ENCODE measurements around the gene NKPD1.

The NKPD1 gene

GRCh38 chr19:45137179-45137761 lies 23.5 kb downstream of the NKPD1 start:
- peak; percentile 81 for DNase-seq

GRCh38 chr19:45136507-45137178 lies 24.1 kb downstream of the NKPD1 start:
- DNase-seq = no peak

- DNase-seq = no peak
Observed at GRCh38 chr19:45135176-45135885, 25.5 kb downstream of the NKPD1 start.

GRCh38 chr19:45133661-45134060 lies 27.1 kb downstream of the NKPD1 start:
- no peak for DNase-seq

GRCh38 chr19:45130888-45131615 lies 29.7 kb downstream of the NKPD1 start:
- no peak for DNase-seq

GRCh38 chr19:45130236-45130635 lies 30.5 kb downstream of the NKPD1 start:
- no peak for DNase-seq

- no peak for DNase-seq
Observed at GRCh38 chr19:45128806-45129205, 32.0 kb downstream of the NKPD1 start.

GRCh38 chr19:45128146-45128545 lies 32.6 kb downstream of the NKPD1 start:
- no peak for DNase-seq

GRCh38 chr19:45126654-45127053 lies 34.1 kb downstream of the NKPD1 start:
- DNase-seq = no peak

- DNase-seq = no peak
Observed at GRCh38 chr19:45125975-45126493, 34.7 kb downstream of the NKPD1 start.

GRCh38 chr19:45125360-45125759 lies 35.4 kb downstream of the NKPD1 start:
- no peak for DNase-seq

- no peak for DNase-seq
Observed at GRCh38 chr19:45124021-45124420, 36.8 kb downstream of the NKPD1 start.

GRCh38 chr19:45123440-45123850 lies 37.3 kb downstream of the NKPD1 start:
- no peak for DNase-seq

GRCh38 chr19:45122832-45123231 lies 38.0 kb downstream of the NKPD1 start:
- no peak for DNase-seq

GRCh38 chr19:45121827-45122345 lies 38.9 kb downstream of the NKPD1 start:
- no peak for DNase-seq

- no peak for DNase-seq
Observed at GRCh38 chr19:45119582-45119981, 41.2 kb downstream of the NKPD1 start.

- DNase-seq = peak; percentile 63
Observed at GRCh38 chr19:45118591-45119355, 42.0 kb downstream of the NKPD1 start.

- no peak for DNase-seq
Observed at GRCh38 chr19:45118106-45118505, 42.7 kb downstream of the NKPD1 start.

- no peak for DNase-seq
Observed at GRCh38 chr19:45117671-45118070, 43.1 kb downstream of the NKPD1 start.

GRCh38 chr19:45117167-45117594 lies 43.6 kb downstream of the NKPD1 start:
- no peak for DNase-seq

GRCh38 chr19:45115809-45116615 lies 44.8 kb downstream of the NKPD1 start:
- DNase-seq = peak; percentile 56
